GM21515 (cell line): ENCODE data around the gene TESK1.
A peak's percentile ranks its signal among the peaks of the same experiment; 100 is the strongest.
"Not testable (repeated sequence)": the region's sequence is repeated elsewhere in the genome, so short reads cannot be mapped to it uniquely, and the experiment has no call there.

ENCODE experiments used
- ATAC-seq: cut with Tn5 transposase; IDR thresholded peaks from one replicate; pipeline ENCODE4 v1.9.1; 2021; ENCODE audit not compliant: unreplicated experiment

The TESK1 gene

GRCh38 chr9:35579659-35580227, 25.3 kb upstream of the TESK1 start:
- not testable (repeated sequence) for ATAC-seq

DNA sequence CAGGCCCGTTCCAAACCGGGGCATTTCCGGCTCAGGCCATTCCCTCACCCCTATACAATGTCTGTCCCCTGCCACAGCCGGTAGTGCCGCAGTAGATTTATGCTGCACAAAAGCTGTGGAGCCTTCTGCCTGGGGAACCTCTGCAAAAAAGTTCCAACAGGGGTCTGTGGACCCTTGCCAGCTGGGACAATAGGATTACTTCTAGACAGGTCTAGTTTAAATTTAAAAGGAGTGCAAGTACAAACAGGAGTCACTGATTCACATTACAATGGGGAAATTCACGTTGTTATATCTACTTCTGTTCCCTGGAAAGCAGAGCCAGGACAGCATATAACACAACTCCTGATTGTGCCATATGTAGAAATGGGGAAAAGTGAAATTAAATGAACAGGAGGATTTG, 21.5 kb upstream of the TESK1 start:
- not testable (repeated sequence) for ATAC-seq

DNA sequence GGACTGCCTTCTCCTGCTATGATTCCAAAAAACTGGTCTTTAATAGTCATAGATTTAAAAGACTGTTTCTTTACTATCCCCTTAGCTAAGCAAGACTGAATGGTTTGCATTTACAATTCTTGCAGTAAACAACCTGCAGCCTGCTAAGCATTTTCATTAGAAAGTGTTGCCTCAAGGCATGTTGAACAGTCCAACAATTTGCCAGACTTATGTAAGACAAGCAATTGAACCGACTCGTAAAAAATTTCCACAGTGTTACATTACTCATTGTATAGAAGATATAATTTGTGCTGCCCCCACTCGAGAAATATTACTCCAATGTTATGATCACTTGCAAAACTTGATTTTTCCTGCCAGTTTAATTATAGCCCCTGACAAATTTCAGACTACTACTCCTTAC, 20.4 kb upstream of the TESK1 start:
- ATAC-seq, result not testable (repeated sequence)

DNA sequence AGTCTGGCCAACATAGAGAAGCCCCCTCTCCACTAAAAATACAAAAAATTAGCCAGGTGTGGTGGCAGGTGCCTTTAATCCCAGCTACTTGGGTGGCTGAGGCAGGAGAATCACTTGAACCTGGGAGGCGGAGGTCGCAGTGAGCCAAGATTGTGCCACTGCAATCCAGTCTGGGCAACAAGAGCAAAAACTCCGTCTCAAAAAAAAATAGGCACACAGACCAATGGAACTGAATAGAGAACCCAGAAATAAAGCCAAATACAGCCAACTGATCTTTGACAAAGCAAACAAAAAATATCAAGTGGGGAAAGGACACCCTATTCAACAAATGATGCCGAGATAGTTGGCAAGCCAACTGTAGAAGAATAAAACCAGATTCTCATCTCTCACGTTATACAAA, 16.6 kb upstream of the TESK1 start:
- ATAC-seq, result not testable (repeated sequence)

- no peak for ATAC-seq
Observed at GRCh38 chr9:35593581-35593980, 11.5 kb upstream of the TESK1 start.

DNA sequence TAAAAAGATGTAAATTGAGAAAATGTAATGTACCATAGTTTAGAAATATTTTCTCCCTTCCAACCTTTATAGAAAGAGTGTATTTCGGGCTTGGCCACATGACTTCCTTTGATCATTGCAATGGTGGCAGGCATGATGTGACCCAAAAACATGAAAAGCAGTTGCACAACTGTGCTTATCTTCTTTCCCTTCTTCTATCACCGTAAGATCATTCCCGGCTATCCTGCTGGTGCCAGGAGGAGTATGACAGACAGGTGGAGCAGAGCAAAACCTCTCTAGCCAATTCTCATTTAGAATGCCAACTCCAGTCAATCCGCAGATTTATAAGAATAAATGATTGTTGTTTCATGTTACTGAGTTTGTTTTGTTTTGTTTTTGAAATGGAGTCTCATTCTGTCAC, 10.6 kb upstream of the TESK1 start:
- ATAC-seq, result no peak

DNA sequence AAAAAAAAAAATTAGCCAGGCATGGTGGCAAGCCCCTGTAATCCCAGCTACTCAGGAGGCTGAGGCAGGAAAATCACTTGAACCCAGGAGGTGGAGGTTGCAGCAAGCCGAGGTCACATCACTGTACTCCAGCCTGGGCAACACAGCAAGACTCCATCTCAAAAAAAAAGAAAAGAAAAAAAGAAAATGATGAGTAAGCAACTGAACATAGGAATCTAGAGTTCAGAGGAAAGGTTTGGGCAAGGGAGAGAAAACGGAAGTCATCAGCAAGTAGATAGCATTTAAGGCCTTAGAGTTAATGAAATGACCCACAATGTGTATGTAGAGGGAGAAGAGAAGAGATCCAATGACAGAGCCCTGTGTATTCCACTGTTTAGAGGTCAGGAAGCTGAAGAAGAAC, 8.2 kb upstream of the TESK1 start:
- ATAC-seq, result not testable (repeated sequence)

DNA sequence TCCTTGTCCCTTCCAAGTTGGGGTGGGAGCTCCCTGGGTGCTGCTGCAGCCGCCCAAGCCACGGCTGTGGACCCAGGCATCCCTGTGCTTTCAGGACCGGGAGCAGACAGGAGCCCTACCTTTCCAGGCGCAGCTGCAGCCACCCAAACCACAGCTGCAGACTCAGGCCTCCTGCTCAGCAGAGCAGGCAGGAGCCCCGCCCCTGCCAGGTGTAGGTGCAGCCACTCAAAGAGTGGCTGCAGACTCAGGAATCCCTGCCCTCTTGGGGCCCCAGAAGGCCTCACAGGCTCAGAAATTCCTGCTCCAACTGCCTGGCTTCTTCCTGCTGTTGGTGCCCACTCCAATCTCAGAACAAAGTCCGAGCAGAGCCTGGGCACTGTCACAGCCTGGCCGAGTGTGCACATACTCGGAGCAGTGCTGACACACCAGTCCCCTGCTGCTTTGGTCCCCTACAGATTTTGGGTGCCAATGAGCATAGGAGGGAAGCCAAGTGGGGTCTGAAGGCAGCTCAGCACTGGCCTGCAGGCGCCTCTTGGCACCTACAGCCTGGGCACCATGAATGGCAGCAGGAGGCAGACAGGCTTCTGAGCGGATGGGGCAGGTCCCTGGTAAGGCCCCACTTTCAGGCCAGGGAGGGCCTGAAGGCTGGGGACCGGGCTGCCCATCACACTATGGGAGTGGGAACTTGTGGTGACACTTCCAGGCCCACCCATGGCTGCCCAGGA, 6.0 kb upstream of the TESK1 start:
- ATAC-seq, result no peak

DNA sequence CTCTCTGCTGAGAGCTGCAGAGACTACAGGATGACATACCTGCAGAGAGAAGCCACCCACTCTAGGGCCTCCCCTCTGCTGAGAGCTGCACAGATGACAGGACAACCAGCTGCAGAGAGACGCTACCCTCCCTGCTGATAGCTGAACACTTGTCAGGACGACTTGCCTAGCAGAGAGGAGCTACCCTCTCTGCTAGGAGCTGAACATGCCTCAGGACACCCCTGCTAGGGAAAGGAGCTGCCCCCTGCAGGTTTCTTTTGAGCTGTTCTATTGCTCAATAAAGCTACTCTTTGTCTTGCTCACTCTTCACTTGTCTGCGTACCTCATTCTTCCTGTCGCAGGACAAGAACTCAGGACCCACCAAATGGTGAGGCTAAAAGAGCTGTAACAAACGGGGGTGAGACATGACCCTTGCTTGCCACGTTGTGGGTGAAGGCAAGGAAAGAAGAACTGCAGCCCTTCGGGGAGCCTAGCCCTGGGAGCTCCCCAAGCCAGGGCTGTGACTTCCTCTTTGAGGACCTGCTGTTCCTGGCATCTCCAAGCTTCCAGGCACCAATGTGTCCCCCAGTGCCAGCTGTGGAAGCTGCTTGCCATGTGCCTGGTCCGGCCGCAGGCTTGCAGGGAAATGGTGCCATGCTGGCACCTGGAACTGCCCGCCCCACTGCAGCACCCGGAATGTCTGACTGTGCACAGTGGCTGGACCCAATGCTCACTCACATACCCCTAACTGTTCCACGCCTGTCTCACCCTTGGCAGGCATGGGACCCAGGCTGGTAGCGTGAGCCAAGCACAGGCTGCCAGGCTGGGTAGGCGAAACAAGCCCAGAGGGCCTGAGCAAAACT, 5.1 kb upstream of the TESK1 start:
- no peak for ATAC-seq

- no peak for ATAC-seq
Observed at GRCh38 chr9:35603506-35603985, 1.5 kb upstream of the TESK1 start.

DNA sequence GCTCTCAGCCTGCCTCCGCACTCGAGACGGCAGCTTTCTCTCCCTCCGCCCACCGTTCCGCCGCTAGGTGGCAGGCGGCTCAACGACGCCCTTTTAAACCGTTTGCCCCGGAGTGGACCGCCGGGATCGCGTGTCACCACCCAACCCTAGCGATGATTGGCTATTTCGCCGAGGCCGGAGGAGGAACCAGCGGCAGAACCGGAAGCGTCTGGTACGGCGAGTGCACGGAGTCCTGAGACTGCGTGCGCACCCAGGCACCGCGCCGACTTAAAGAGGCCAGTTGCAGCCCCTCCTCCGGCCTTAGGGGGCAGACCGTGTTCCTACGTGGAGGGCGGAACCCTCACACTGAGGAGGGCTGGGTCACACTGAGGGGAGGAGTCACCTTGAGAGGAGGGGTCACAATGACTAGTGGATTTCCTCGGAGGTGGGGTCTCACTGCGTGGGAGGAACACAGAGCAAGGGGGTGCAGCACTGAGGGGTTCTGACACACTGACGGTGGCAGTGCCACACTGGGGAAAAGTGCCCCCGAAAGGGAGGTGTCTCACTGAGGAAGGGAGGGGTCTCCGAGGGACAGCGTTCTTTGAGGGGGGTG, 980 bp upstream of the TESK1 start:
- peak; percentile 76 for ATAC-seq

DNA sequence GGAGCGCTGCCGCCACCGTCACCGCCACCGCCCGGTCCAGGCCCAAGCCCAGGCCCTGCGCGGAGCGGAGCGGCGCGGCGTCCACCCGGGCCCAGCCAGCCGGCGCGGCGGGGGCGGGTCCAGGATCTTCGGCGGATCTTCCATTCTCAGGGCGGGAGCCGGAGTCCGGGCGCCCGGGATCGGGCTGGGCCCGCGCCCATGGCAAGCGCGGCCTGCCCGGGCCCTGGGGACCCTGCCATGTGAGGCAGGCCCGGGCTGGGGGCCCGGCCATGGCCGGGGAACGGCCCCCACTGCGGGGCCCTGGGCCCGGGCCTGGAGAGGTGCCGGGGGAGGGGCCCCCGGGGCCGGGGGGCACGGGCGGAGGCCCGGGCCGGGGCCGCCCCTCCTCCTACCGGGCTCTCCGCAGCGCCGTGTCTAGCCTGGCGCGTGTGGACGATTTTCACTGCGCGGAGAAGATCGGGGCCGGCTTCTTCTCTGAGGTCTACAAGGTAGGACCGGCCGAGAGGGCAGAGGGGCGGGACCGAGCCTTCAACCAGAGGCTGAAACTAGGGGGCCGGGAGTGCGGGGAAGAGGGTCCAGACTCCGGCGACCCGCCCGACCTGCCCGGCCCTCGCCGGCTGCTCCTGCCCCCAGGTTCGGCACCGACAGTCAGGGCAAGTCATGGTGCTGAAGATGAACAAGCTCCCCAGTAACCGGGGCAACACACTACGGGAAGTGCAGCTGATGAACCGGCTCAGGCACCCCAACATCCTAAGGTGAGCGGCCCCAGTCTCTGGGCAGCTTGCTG, 482 bp downstream of the TESK1 start:
- peak; percentile 13 for ATAC-seq

- no peak for ATAC-seq
Observed at GRCh38 chr9:35606138-35606504, 1.1 kb downstream of the TESK1 start.

DNA sequence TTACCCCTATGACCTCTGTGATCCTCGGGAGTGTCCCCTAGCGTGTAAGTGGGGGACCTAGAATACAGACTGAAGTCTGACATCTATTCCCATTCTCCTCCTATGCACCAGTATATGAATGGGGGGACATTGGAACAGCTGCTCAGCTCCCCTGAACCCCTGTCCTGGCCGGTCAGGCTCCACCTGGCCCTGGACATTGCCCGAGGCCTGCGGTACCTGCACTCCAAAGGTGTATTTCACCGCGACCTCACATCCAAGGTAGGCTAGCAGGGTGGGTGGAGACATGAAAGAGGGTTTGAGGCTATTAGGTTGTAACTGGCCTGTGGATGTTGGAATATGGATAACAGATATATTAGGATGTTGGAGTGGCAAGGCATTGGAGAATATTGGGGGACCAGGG, 1.7 kb downstream of the TESK1 start:
- ATAC-seq, result no peak

DNA sequence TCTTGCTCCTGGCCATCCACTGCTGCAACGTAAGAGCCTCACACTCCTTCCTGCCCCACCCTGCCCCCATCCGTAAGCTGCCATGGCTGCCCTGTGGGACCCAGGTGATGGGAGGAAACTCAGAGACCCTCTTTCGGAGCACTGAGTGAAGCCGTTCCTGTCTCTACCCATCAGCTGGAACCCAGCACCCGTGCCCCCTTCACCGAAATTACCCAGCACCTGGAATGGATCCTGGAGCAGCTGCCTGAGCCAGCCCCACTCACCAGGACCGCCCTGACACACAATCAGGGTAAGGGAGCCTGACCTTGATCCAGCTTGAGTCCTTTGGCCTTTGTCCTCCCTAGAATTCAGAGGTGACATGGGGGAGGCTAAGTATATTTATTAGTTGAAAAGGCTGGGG, 3.2 kb downstream of the TESK1 start:
- ATAC-seq, result no peak

- no peak for ATAC-seq
Observed at GRCh38 chr9:35609001-35609819, 4.1 kb downstream of the TESK1 start.

GRCh38 chr9:35609820-35610163, 4.7 kb downstream of the TESK1 start:
- ATAC-seq, result no peak

DNA sequence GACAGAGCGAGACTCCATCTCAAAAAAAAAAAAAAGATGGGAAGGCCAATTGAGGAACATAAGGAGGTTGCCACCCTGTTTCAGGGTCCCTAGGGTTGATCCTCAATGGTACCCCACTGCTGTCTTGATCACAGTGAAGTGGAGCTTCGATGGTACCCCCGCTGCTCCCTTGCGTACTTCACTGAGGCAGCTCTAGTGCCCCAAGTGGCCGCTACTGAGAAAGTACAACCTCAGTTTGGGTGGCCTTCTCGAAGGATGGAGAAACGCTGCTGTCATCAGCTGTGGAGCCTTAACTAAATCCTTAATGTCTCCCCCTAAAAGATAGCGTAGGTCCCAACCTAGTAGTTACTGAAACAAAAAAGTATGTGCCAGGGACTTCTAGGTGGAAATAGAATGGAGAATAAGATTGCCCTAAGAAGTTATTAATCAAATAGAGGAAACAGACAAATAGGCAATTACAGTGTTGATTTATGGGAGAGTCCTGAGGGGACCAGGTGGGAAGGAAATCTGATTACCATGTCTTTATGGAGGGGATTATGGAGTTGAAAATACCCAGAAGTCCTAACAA, 6.3 kb downstream of the TESK1 start:
- peak; percentile 48 for ATAC-seq

DNA sequence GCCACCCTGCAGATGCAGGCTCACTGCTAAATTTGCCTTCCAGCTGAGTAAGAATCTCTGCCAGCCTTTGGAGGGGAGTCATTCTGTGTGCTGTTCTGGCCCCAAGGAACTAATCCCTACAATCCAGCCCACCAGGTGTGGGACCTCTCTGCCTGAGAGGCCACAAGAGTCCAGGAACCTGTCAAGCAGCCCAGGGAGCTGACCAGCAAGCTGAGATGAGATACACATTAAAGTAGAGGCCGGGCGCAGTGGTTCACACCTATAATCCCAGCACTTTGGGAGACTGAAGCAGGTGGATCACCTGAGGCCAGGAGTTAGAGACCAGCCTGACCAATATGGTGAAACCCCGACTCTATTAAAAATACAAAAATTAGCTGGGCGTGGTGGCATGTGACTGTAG, 7.0 kb downstream of the TESK1 start:
- ATAC-seq, result not testable (repeated sequence)

GRCh38 chr9:35612843-35613242, 7.8 kb downstream of the TESK1 start:
- no peak for ATAC-seq
